Neutrophil (primary cell): Measurements from ENCODE around the gene OGFOD3.
A peak's percentile ranks its signal among the peaks of the same experiment; 100 is the strongest.
"Not testable (repeated sequence)": the region's sequence is repeated elsewhere in the genome, so short reads cannot be mapped to it uniquely, and the experiment has no call there.

Experiments used
- H3K27ac ChIP-seq: fragments of 200-600 bp; sonication (generic); 2 replicates; pipeline ENCODE4 v1.5.1; 2016; ENCODE audit warnings: mild to moderate bottlenecking, moderate library complexity
- H3K27me3 ChIP-seq: fragments of 200-600 bp; sonication (generic); 2 replicates; pipeline ENCODE4 v1.6.0; 2016; ENCODE audit warnings: mild to moderate bottlenecking
- H3K36me3 ChIP-seq: fragments of 200-600 bp; sonication (generic); 2 replicates; pipeline ENCODE4 v1.5.1; 2017
- H3K4me1 ChIP-seq, 2 experiments: fragments of 200-600 bp in 1 of 2; sonication (generic) in 1 of 2; 1 replicate in 1 of 2; 2 replicates in 1 of 2; pipeline versions ENCODE4 v1.5.1 to v1.6.1; 2013 to 2016; ENCODE audit warnings: low read depth in 1 of 2, low read length in 1 of 2, mild to moderate bottlenecking in 1 of 2, moderate library complexity in 1 of 2; ENCODE audit not compliant: control insufficient read depth in 1 of 2, insufficient read depth in 1 of 2
- H3K4me3 ChIP-seq, 2 experiments: fragments of 200-600 bp in 1 of 2; sonication (generic) in 1 of 2; 1 replicate in 1 of 2; 2 replicates in 1 of 2; pipeline ENCODE4 v1.5.1; 2013 to 2016; ENCODE audit warnings: low read depth in 1 of 2, low read length in 1 of 2, mild to moderate bottlenecking in 1 of 2, moderate library complexity in 1 of 2
- H3K9me3 ChIP-seq: fragments of 200-600 bp; sonication (generic); 2 replicates; pipeline ENCODE4 v1.5.1; 2016
- TF ChIP-seq, protein P1 (sequence below): fragments of 200-600 bp; sonication (generic); IDR thresholded peaks from 2 replicates; pipeline ENCODE4 v1.5.1; 2016; ENCODE audit warnings: antibody characterized with exemption

The OGFOD3 gene

GRCh38 chr17:82348866-82349265 lies 69.5 kb downstream of the OGFOD3 start:
- no peak overlapping the region for H3K27ac ChIP-seq
- peaks cover 36% of the 10 kb centered on the region for H3K27me3 ChIP-seq
- H3K36me3 ChIP-seq: no peaks in the 10 kb centered on the region
- TF ChIP-seq, protein P1, sequence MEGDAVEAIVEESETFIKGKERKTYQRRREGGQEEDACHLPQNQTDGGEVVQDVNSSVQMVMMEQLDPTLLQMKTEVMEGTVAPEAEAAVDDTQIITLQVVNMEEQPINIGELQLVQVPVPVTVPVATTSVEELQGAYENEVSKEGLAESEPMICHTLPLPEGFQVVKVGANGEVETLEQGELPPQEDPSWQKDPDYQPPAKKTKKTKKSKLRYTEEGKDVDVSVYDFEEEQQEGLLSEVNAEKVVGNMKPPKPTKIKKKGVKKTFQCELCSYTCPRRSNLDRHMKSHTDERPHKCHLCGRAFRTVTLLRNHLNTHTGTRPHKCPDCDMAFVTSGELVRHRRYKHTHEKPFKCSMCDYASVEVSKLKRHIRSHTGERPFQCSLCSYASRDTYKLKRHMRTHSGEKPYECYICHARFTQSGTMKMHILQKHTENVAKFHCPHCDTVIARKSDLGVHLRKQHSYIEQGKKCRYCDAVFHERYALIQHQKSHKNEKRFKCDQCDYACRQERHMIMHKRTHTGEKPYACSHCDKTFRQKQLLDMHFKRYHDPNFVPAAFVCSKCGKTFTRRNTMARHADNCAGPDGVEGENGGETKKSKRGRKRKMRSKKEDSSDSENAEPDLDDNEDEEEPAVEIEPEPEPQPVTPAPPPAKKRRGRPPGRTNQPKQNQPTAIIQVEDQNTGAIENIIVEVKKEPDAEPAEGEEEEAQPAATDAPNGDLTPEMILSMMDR: no peak
- H3K9me3 ChIP-seq: no peaks in the 10 kb centered on the region
- peaks cover 0 to 8% of the 10 kb centered on the region in 2 experiments for H3K4me1 ChIP-seq
- no peak overlapping the region for H3K4me3 ChIP-seq

DNA sequence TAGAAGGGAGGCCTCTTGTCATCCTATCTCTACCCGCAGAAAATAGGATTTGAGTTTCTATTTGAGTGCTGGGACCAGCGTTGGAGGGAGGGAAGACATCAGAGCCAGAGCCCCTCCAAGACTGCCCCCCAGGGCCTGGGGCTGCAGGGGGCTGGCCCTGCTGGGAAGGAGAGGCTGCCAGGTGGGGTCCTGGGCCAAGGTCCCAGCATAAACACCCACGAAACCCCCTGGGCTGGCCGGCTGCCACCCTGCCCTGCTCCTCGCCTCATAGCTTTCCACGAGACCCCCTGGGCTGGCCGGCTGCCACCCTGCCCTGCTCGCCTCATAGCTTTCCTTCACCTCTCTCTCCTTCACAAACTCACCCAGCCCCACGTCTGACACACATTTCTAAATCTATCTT lies 70.0 kb downstream of the OGFOD3 start:
- TF ChIP-seq, protein P1: no peak
- H3K4me3 ChIP-seq: no peak overlapping the region

DNA sequence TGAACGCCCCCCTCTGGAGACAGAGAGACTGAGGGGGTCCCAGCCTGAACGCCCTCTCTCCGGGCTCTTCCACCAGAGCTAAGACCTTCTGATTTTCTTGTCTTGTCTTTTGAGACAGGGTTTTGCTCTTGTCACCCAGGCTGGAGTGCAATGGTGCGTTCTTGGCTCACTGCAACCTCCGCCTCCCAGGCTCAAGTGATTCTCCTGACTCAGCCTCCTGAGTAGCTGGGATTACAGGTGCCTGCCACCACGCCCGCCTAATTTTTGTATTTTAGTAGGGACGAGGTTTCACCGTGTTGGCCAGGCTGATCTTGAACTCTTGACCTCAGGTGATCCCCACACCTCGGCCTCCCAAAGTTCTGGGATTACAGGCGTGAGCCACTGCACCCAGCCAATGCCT lies 70.4 kb downstream of the OGFOD3 start:
- not testable (repeated sequence) for H3K4me1 ChIP-seq, H3K9me3 ChIP-seq, H3K36me3 ChIP-seq, H3K27ac ChIP-seq, H3K4me3 ChIP-seq
- H3K27me3 ChIP-seq: peaks cover 36% of the 10 kb centered on the region

More for the DNA sequence above, 70.0 kb downstream of the OGFOD3 start:
- H3K27me3 ChIP-seq: peaks cover 36% of the 10 kb centered on the region
- H3K4me1 ChIP-seq: peaks cover 0 to 8% of the 10 kb centered on the region in 2 experiments
- H3K27ac ChIP-seq: no peak overlapping the region
- no peaks in the 10 kb centered on the region for H3K9me3 ChIP-seq
- H3K36me3 ChIP-seq: no peaks in the 10 kb centered on the region

DNA sequence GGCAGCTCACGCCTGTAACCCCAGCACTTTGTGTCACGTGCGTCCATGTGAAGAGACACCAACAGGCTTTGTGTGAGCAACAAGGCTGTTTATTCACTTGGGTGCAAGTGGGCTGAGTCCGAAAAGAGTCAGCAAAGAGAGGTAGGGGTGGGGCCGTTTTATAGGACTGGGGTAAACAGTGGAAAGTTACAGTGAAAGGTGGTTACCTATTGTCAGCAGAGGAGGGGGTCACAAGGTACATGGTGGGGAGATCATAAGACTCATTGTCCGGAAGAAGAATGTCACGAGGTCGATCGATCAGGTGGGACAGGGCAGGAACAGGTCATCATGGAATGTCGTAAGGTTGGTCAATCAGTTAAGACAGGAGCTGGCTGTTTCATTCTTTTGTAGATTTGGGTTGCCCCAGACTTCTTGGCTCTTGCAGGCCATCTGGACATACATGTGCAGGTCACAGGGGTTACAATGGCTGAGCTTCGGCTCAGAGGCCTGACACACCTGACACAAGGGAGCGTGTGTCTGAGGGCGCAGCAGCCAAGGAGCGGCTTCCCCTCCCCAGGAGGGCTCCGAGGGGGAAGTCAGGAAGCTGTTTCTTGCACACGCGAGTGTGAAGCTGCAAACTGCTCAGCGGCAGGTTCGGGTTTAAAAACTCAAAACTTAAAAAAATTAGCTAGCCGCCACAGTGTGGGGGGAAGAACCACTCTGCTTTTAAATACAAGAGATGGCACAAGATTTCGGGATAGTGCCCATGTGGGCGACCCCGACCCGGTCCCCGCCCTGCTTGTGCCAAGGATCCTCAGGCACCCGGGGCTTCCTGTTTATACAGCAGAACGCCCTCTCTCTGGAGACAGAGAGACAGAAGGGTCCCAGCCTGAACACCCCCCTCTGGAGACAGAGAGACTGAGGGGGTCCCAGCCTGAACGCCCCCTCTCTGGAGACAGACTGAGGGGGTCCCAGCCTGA lies 71.8 kb downstream of the OGFOD3 start:
- TF ChIP-seq, protein P1: no peak
- Histone ChIP-seq H3K27ac (peak overlapping the region; percentile 14), H3K4me1 (peaks cover 0 to 7% of the 10 kb centered on the region in 2 experiments), H3K4me3 (no peak overlapping the region), H3K27me3 (peaks cover 36% of the 10 kb centered on the region), H3K9me3 (no peaks in the 10 kb centered on the region), H3K36me3 (no peaks in the 10 kb centered on the region)

DNA sequence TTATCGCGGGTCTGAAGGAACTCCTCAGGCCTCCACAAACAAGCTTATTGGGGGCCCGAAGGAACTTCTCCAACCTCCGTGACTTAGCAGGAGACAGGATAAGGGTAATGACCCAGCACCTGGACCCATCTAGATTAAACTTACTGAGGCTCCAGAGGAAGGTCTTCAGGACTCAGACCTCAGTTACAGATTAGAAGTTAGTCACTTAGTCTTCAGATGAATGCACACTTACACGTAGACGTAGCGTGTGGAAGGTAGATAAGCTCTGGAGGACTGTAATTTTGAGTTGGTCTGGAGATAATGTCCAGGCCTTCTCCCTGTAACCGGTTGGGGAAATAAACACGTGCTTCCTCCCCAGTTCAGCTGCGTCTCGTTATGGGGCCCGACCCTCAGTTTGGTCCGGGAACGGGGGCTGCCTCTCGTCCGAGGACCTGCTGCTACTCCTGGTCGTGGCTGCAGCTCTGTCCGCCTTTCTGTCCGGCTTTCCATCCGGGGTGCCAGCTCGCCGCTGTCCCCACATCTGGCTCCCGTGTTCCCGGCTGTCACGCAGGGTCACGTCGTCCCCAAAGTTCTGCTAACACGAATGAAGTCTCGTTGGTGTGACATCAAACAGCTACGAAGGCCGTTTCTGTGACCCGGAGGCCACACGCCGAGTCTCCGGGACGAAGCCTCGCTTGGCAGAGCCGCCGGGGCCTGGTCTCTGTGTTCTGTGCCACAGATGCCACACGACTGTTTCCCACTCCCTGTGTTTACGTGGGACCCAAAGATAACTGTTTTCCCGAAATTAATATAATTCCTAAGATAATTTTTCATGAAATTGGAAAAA lies 73.0 kb downstream of the OGFOD3 start:
- Histone ChIP-seq H3K4me1 (peaks cover 0 to 6% of the 10 kb centered on the region in 2 experiments), H3K27me3 (peaks cover 30% of the 10 kb centered on the region), H3K36me3 (no peaks in the 10 kb centered on the region), H3K9me3 (no peaks in the 10 kb centered on the region), H3K4me3 (no peak overlapping the region), H3K27ac (no peak overlapping the region)
- TF ChIP-seq, protein P1: no peak
